PC-3 (cell line): ENCODE data around the gene UBAC2.

Experiments used
- CTCF ChIP-seq: fragments of 300-600 bp; sonication (generic); conservative IDR thresholded peaks from 2 replicates; pipeline ENCODE4 v1.5.1; 2017; ENCODE audit warnings: antibody characterized with exemption, low read depth, mild to moderate bottlenecking, low read length
- EZH2 ChIP-seq: fragments of 300-600 bp; sonication (generic); IDR thresholded peaks from one replicate; pipeline ENCODE4 v1.6.1; 2017; ENCODE audit warnings: antibody characterized with exemption, mild to moderate bottlenecking, low read length; ENCODE audit not compliant: unreplicated experiment
- EZH2phosphoT487 ChIP-seq: fragments of 300-600 bp; sonication (generic); IDR thresholded peaks from 2 replicates; pipeline ENCODE4 v1.6.1; 2018; ENCODE audit warnings: mild to moderate bottlenecking, antibody characterized with exemption, low read length, borderline replicate concordance

- TF ChIP-seq CTCF (no peak), EZH2phosphoT487 (no peak), EZH2 (no peak)
These were observed 232.2 kb downstream of the UBAC2 start for GRCh38 chr13:99432609-99433542.
